Activated CD8-positive, alpha-beta T cell treated with anti-CD3 and anti-CD28 coated beads for 36 hours (primary cell): ENCODE measurements around the gene MAP3K10. TPM values are rescaled to one million over a fixed set of nuclear protein-coding genes. Genes with fewer than 3 reads are reported as not detected.

Experiments
- ATAC-seq: fragments of 200-7000 bp; cut with Tn5 transposase; one replicate; pipeline ENCODE4 v1.10.0; 2021; ENCODE audit warnings: mild to moderate bottlenecking, moderate library complexity
- CTCF ChIA-PET: fragments of 350-600 bp; sonication (Branson Sonifier 250); formaldehyde crosslinking; loops from one replicate; lab custom pipeline; 2021; ENCODE audit warnings: antibody characterized with exemption; lab: Charles Lee
- POLR2A ChIA-PET: fragments of 350-600 bp; sonication (Branson Sonifier 250); formaldehyde crosslinking; loops from one replicate; lab custom pipeline; 2021; ENCODE audit warnings: antibody characterized with exemption; lab: Charles Lee
- DNase-seq: peaks from one replicate; pipeline ENCODE4 v3.0.0-alpha.2; 2020
- H3K27ac Mint-ChIP-seq: one replicate; pipeline ENCODE4 v1.8.0; 2021; ENCODE audit warnings: mild to moderate bottlenecking, mixed read lengths
- H3K27me3 Mint-ChIP-seq: one replicate; pipeline ENCODE4 v1.8.0; 2021; ENCODE audit warnings: mixed read lengths
- H3K36me3 Mint-ChIP-seq: one replicate; pipeline ENCODE4 v1.8.0; 2021; ENCODE audit warnings: low read depth, mixed read lengths
- H3K4me1 Mint-ChIP-seq: one replicate; pipeline ENCODE4 v1.8.0; 2021; ENCODE audit warnings: low read depth, mixed read lengths
- H3K4me3 Mint-ChIP-seq: one replicate; pipeline ENCODE4 v1.8.0; 2021; ENCODE audit warnings: mild to moderate bottlenecking, moderate library complexity, mixed read lengths
- H3K9me3 Mint-ChIP-seq: one replicate; pipeline ENCODE4 v1.8.0; 2021; ENCODE audit warnings: mixed read lengths
- CTCF ChIP-seq: fragments of 200-600 bp; IDR thresholded peaks from one replicate; pipeline ENCODE4 v1.8.0; 2022; ENCODE audit warnings: antibody characterized with exemption, mild to moderate bottlenecking
- intact Hi-C: fragments of 100-400 bp; cut with micrococcal nuclease; formaldehyde crosslinking; loops from one replicate; pipeline ENCODE4 v1.10.0; 2022
- total RNA-seq, 2 experiments: library from RNA; stranded (reverse); gene quantifications; one replicate each; pipeline ENCODE4 v1.2.3, GENCODE V29; 2021

The MAP3K10 gene
- total RNA-seq, 2 experiments from 2014 or later: 11.3 to 12.6 TPM

- no peaks in the 10 kb centered on the region for H3K9me3 Mint-ChIP-seq
Measured at GRCh38 chr19:40246292-40247073, 55.3 kb downstream of the MAP3K10 start.

GRCh38 chr19:40247178-40247577, 56.0 kb downstream of the MAP3K10 start:
- no peak overlapping the region for H3K4me3 Mint-ChIP-seq
- TF ChIP-seq CTCF: no peak
- ChIA-PET CTCF (no interaction called here), POLR2A (no interaction called here)
- H3K36me3 Mint-ChIP-seq: peaks cover 4% of the 10 kb centered on the region
- H3K9me3 Mint-ChIP-seq: no peaks in the 10 kb centered on the region
- peaks cover 7% of the 10 kb centered on the region for H3K4me1 Mint-ChIP-seq
- no peak overlapping the region for H3K27ac Mint-ChIP-seq
- DNase-seq: no peak
- no peaks in the 10 kb centered on the region for H3K27me3 Mint-ChIP-seq
- intact Hi-C loops: no loop called here
- no peak for ATAC-seq

More at GRCh38 chr19:40246292-40247073, 55.3 kb downstream of the MAP3K10 start:
- TF ChIP-seq CTCF: no peak
- CTCF ChIA-PET: no interaction called here
- ATAC-seq (no peak), DNase-seq (no peak)
- peaks cover 7% of the 10 kb centered on the region for H3K4me1 Mint-ChIP-seq
- peaks cover under 1% of the 10 kb centered on the region for H3K36me3 Mint-ChIP-seq
- intact Hi-C loops: no loop called here
- H3K27me3 Mint-ChIP-seq: no peaks in the 10 kb centered on the region
- POLR2A ChIA-PET: no interaction called here
- H3K27ac Mint-ChIP-seq: no peak overlapping the region
- no peak overlapping the region for H3K4me3 Mint-ChIP-seq

- TF ChIP-seq CTCF: no peak
- Mint-ChIP-seq H3K4me1 (peaks cover 10% of the 10 kb centered on the region), H3K4me3 (no peak overlapping the region), H3K9me3 (no peaks in the 10 kb centered on the region), H3K27me3 (no peaks in the 10 kb centered on the region), H3K36me3 (peaks cover 6% of the 10 kb centered on the region), H3K27ac (no peak overlapping the region)
- CTCF ChIA-PET: no interaction called here
- POLR2A ChIA-PET: interaction anchor here (0.7 kb wide), 1 partner anchor 268 kb away, joined by 3 read pairs; no protein-coding TSS in a partner anchor
- DNase-seq: no peak
- no peak for ATAC-seq
- intact Hi-C loops: no loop called here
Measured at GRCh38 chr19:40247735-40248262, 56.6 kb downstream of the MAP3K10 start.

GRCh38 chr19:40249201-40249600, 58.0 kb downstream of the MAP3K10 start:
- no peaks in the 10 kb centered on the region for H3K27me3 Mint-ChIP-seq
- no peak for ATAC-seq
- no peaks in the 10 kb centered on the region for H3K9me3 Mint-ChIP-seq
- H3K4me1 Mint-ChIP-seq: peaks cover 10% of the 10 kb centered on the region
- ChIA-PET POLR2A (interaction anchor here (0.8 to 0.9 kb wide), 2 partner anchors 13 to 15 kb away, joined by 3 read pairs; no protein-coding TSS in a partner anchor), CTCF (interaction anchor here (1.1 to 1.5 kb wide), 2 partner anchors 17 to 56 kb away, joined by 3 to 4 read pairs; no protein-coding TSS in a partner anchor)
- H3K27ac Mint-ChIP-seq: no peak overlapping the region
- no peak for DNase-seq
- no peak overlapping the region for H3K4me3 Mint-ChIP-seq
- TF ChIP-seq CTCF: no peak
- intact Hi-C loops: no loop called here
- H3K36me3 Mint-ChIP-seq: peaks cover 11% of the 10 kb centered on the region

GRCh38 chr19:40249781-40250180, 58.6 kb downstream of the MAP3K10 start:
- intact Hi-C loops: no loop called here
- H3K27ac Mint-ChIP-seq: no peak overlapping the region
- no peak overlapping the region for H3K4me3 Mint-ChIP-seq
- ATAC-seq: no peak
- CTCF ChIA-PET: interaction anchor here (1.1 to 1.5 kb wide), 2 partner anchors 17 to 56 kb away, joined by 3 to 4 read pairs; no protein-coding TSS in a partner anchor
- no peak for TF ChIP-seq CTCF
- H3K27me3 Mint-ChIP-seq: no peaks in the 10 kb centered on the region
- H3K36me3 Mint-ChIP-seq: peaks cover 12% of the 10 kb centered on the region
- POLR2A ChIA-PET: interaction anchor here (0.8 to 0.9 kb wide), 2 partner anchors 12 to 14 kb away, joined by 3 read pairs; no protein-coding TSS in a partner anchor
- DNase-seq: no peak
- no peaks in the 10 kb centered on the region for H3K9me3 Mint-ChIP-seq
- peaks cover 10% of the 10 kb centered on the region for H3K4me1 Mint-ChIP-seq
